HL-60/S4 (cell line): ENCODE data around the gene LCN10.
"Not testable (repeated sequence)": the region's sequence is repeated elsewhere in the genome, so short reads cannot be mapped to it uniquely, and the experiment has no call there.

Source experiments
- in situ Hi-C: fragments of 300-500 bp; cut with MboI; formaldehyde crosslinking; loops from 2 replicates; pipeline ENCODE4 v1.14.3; 2022; ENCODE audit warnings: low sequenced_read_pairs

Gene LCN10

DNA sequence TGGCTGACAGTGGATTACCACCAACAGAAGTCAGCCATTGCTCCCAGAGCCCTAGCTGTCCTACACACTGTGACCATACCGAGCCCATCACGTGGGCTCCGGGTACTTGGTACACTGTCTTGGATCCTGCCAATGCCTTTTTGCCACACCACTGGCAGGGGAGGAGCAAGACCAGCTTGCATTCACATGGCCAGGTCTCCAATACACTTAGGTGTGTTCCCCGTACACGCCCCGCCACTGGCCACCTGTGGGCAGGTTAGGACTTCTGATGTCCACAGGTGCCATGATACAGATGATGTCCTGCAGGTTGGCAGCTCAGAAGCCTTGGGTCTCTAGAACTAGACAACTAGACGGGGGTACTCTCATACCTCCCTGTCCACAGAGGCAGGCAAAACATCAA lies 35.7 kb downstream of the LCN10 start:
- in situ Hi-C loops = no loop called here

DNA sequence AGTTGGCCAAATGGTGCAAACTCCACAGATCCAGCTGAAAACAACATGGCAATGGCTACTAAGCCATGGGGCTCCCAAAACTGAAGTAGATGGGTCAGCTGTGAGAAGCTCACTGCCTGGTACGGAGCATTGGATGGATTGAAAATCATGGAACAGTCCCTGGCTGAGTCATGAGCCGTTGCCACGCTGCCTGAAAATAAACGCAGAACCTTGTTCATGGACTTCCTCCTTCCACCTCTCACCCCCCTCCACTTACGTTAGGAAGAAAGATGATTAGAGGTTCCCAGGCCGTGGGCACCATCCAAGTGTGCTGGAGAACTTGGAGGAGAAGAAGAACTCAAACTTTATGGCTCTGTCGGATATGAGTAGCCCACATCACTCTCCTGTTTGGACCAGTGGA lies 37.2 kb downstream of the LCN10 start:
- in situ Hi-C loops = no loop called here

DNA sequence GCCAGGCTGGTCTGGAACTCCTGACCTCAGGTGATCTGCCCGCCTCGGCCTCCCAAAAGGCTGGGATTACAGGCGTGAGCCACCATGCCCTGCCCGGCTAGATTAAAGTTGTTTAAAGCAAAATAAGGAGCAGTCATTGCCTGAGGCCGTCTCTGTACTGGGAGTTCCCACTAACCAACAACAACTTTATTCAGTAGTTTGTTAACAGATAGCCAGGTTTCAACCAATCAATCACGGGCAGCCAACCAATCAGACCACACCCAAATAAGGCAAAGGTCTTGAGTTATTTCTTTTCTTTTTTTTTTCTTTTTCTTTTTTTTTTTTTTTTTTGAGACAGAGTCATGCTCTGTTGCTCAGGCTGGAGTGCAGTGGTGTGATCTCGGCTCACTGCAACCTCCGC lies 38.0 kb downstream of the LCN10 start:
- in situ Hi-C loops = not testable (repeated sequence)

DNA sequence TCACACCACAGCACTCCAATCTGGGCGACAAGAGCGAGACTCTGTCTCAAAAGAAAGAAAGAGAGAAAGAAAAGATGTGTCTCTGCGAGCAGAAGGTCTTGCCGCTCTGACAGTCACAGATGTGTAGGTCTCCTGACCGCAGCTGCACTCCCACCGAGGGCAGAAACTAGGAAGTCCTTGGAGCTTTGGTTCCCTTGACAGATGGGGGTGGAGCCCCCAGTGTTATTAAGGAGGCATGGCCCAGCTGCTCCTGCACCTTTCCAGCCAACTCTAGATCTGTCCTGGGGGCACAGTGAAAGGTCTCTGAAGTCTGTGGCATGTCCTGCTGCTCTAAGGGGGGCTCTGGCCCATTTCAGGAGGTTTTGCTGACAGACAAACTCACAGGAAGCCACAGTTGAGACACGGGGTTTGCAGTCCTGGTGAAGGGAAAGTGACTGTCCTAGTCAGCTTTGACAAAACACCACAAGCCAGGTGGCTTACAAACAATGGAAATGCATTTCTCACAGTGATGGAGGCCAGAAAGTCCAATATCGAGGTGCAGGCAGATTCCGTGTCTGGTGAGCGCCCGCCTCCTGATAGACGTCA lies 39.4 kb downstream of the LCN10 start:
- in situ Hi-C loops = no loop called here

DNA sequence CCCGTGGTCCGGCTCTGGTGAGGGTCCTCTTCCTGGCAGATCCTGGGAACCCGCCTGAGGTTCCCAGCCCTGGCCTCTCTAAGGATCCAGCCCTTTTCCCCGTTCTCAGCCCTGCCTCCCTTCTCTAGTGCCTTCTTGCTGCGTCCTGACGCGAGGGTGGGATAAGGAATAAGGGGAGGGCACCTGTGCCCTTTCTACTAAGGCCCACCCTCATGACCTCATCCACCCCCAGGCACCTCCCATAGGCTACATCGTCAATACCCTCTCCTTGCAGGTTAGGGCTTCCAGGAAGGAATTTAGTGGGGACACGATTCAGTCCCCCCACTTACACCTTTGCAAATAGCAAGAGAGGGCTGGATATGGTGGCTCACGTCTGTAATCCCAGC lies 41.1 kb downstream of the LCN10 start:
- in situ Hi-C loops = no loop called here

DNA sequence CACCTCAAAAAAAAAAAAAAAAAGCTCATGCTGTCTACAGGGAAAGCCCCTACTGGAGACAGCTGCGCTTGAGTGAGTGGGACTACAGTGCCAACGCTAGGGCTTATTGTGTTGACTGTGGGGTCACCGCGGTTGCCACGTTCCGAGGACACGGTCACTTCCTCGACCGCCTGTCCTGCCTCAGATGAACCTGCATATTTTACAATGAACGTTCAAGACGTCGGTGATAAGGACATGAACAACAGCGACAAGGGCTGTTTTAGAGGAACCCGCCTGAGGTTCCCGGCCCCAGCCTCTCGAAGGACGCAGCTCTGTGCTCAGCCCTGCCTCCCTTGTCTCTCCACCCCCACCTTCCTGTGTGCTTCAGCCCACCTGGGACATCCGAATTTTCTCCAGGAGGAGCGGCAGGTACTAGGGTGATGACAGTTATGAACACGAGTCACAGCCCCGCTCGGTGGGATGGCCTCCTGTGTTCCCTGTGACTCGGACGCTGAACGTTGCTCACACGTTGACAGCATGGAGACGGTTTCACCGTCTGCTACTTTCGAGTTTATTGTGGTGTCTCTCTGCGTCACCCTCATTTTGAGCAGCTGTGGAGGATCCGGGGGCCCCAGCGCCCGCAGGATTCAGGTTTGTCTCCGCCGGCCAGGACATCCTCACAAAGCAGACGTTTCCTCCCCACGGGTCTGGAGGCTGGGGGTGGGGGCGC lies 41.6 kb downstream of the LCN10 start:
- in situ Hi-C loops = no loop called here

DNA sequence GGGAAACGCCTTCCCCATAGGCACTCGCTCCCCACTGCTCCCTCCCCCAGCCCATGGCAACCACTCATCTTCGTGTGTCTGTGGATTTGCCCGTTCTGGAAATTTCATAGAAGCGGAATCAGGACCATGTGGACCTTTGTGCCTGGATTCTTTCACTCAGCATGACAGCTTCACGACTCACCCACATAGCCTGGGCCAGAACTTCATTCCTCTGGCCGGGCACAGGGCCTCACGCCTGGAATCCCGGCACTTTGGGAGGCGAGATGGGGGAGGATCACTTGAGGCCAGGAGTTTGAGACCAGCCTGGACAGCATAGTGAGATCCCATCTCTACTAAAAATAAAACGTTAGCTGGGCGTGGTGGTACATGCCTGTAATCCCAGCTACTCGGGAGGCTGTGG lies 42.4 kb downstream of the LCN10 start:
- in situ Hi-C loops = no loop called here

DNA sequence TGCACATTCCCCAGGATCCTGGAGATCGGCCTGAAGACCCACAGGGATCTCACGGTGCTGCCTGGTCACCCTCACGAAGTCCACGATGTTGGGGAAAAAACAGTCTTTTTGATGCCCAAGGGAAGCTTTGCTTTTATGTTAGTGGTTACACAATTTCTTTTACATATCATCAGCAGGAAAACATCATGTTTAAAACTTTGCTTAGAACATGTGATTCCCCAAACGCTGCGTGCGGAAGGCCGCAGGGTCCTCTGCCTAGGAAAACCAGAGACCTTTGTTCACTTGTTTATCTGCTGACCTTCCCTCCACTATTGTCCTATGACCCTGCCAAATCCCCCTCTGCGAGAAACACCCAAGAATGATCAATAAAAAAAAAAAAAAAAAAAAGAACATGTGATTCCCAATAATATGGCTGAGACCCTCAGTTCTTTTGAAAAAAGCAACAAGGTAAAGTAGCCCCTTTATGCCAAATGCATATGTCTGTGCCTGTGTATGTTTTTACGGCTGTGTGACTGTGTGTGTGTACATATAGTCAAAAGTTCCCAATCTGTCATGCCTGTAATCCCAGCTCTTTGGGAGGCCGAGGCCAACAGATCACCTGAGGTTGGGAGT lies 44.0 kb downstream of the LCN10 start:
- in situ Hi-C loops = no loop called here

DNA sequence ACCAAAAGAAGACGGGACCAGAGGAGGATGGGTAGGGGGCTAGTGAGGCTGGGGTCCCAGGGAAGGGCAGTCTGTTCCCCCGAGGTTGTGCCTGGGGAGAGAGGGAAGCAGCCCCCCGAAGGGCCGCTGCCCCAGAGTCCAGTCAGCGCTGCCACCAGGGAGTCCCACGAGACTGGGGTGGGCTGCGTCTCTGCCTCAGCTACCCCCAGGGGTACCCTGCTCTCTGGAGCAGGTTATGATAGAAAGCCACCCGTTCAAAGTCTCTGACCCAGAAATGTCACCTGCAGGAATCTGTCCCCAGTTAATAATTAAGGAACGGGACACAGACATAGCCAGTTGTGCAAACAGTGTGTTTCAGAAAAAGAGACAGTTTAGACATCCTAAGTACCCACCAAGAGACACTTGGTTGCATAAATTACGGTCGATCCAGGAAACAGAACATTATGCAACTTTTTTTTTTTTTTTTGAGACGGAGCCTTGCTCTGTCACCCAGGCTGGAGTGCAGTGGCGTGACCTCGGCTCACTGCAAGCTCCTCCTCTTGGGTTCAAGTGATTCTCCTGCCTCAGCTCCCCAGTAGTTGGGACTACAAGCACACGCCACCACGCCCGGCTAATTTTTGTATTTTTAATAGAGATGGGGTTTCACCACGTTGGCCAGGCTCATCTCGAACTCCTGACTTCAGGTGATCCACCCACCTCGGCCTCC lies 44.8 kb downstream of the LCN10 start:
- in situ Hi-C loops = no loop called here

DNA sequence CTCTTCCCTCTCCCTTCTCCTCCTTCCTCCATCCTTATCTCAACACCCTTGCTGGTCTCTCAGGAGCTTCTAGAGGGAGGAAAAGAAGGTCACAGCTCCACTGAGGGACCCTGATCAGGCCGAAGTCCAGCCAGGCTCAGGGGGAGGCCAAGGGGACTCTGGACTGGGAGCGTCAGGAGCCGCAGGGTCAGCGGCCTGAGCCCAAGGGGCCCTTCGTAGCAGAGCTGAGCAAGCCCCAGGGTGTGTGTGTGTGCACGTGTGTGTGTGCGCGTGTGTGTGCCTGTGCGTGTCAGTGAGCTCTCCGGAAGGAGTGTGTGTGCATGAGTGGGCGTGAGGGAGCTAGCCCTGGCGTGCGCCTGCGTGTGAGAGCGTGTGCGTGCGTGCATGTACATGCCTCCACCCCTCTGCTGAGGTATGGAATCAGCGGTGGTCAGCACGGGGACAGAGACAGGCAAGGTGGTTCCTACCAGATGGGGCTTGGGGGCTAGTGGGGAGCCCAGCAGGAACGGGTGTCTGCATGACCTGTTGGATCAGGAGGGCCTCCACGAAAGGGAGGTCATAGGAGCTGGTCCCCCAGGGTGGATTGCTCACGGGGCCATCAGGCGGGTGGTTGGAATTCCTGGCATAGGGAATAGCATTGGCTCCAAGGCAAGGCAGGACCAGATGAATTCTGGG lies 45.5 kb downstream of the LCN10 start:
- in situ Hi-C loops = no loop called here

DNA sequence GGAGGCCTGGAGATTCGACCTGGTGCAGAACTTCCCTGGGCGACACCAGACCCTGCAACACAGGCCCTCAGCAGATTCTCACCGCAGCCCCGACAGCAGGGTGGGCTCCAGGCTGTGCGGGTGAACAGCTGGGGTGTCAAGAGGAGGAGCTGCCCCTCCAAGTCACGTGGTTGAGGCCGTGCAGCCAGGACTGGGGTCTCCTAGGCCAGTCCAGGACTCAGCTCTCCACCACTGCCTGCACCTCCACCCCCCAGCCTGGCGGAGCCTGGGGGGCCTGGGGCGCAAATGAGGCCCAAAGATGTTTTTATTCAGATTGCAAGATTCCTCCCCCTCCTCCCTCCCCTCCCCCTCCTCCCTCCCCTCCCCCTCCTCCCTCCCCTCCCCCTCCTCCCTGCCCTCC lies 46.2 kb downstream of the LCN10 start:
- in situ Hi-C loops = no loop called here

DNA sequence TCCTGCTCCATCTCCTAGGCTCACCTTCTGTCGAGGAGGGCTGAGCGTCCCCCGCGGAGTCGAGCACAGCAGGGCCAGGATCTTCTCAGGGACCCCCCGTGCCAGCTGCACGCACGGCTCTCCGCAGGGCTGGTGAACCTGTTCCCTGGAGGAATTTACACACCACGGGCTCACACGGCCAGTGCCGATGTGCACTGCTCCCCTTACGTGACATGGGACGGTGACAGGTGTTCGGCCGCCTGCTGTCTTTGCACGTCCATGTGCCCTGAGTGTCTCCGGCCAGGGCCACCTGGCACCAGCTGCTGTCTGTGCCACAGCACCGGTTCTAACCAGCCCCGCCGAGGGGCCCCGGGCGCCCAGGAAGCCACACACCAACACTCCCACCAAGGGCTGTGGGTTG lies 46.8 kb downstream of the LCN10 start:
- in situ Hi-C loops = no loop called here

DNA sequence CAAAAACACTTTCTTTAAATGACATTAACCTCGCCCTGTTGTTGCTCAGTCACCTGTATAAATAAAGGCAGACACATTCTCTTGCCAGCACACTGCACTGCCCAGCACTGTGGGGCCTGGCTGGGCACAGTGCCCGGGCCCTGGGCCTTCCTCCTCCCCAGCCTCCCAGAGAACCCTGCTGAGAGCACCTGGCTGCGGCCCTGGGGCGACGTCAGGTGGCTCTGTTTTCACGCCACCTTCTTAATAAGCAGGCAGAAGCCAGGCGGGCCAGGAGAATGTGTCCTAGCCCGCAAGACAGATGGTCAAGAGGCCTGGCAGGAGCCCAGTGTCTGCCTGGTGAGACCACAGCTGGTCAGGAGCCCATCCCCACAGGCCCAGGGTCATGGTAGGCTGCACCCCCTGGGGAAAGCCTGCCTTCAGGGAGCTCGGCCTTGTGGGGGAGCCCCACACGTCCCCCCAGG lies 47.3 kb downstream of the LCN10 start:
- in situ Hi-C loops = no loop called here

DNA sequence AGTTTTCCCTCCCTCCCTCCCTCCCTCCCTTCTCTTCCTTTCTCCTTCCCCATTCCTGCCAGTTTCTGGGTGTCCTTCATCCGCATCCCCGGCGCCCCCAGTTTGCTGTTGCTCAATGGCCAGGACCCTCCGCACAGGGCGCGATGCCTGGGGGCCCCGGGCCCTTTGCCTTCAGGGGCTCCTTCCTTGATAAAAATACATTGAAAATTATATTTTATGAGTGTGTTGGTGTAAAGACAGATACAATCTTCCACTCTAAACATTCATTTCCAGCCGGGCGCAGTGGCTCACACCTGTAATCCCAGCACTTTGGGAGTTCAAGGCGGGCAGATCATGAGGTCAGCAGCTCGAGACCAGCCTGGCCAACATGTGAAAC lies 47.9 kb downstream of the LCN10 start:
- in situ Hi-C loops = no loop called here

DNA sequence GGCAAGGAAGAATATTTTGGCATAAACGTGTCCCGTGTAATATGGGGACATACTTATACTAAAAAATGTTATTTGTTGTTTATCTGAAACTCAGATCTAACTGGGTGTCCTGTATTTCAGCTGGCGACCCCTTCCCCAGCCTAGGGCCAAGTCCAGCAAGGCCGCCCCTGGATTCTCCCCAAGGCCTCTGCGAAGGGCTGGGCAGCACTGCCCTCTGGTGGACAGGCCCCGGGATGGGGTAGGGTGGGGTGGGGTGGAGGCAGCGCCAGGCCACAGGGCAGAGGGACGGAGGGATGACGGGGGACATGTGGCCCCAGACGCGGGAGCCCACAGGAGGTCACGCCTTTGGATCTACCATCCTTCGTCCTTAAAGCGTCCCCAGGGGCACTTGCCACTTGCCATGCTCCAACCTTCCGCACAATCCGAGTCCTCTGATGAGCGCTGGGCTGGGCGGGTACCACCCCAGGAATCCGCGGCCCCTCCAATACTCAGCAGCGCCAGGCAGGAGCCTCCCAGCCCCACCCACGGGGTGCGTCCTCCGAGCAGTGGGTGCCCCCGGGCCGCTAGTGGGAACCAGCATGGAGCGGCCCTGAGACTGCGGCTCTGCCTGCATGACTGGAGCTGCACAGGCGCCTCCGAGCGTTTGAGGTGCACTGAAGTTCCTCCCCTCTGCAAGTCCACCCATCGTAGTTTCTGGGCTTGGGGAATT lies 48.4 kb downstream of the LCN10 start:
- in situ Hi-C loops = no loop called here

DNA sequence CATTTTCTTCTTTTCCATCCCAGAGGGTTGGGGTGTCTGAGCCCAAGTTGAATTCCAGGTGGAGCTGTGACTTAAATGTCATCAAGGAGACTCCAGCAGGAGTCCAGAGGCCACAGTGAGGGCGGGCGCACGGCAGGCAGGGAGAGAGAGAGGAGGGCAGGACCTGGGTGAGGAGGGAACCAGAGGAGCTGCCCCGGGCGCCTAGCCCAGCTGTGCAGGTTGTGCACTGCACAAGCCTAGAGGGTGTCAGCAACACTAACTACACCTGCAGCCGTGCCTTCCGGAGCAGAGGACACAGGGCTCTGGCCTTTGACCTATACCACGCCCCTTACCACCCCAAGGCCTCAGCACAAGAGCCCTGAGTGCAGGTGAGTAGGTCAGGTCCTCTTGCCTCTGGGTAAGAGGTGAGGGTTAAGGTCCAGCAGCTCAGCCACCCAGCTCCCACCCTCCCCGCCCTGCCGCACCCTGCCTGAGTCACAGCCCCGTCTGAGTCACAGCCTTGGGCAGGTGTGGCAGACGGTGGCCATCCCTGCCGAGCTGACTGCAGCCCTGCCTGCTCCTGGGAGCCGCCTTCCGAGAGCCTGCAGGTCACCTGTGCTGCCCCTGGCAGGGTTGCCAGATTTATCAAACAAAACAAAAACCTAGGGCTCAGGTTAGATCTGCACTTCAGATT lies 49.1 kb downstream of the LCN10 start:
- in situ Hi-C loops = no loop called here

DNA sequence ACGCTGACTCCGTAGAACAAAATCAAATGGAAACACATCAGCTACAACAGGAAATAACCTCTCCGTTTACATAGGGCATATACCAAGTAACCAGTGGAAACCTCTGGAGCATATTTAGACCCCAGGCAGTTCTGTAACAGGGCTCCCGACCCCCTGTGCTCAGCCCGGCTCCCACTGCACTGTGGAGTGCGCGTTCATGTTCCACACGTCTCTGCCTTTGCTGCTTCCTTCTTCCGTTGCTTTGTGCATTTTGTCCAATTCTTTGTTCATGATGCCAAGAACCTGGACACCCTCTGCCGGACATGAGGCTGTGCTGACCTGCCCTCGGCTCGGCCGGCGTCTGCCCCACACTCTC lies 49.6 kb downstream of the LCN10 start:
- in situ Hi-C loops = no loop called here

DNA sequence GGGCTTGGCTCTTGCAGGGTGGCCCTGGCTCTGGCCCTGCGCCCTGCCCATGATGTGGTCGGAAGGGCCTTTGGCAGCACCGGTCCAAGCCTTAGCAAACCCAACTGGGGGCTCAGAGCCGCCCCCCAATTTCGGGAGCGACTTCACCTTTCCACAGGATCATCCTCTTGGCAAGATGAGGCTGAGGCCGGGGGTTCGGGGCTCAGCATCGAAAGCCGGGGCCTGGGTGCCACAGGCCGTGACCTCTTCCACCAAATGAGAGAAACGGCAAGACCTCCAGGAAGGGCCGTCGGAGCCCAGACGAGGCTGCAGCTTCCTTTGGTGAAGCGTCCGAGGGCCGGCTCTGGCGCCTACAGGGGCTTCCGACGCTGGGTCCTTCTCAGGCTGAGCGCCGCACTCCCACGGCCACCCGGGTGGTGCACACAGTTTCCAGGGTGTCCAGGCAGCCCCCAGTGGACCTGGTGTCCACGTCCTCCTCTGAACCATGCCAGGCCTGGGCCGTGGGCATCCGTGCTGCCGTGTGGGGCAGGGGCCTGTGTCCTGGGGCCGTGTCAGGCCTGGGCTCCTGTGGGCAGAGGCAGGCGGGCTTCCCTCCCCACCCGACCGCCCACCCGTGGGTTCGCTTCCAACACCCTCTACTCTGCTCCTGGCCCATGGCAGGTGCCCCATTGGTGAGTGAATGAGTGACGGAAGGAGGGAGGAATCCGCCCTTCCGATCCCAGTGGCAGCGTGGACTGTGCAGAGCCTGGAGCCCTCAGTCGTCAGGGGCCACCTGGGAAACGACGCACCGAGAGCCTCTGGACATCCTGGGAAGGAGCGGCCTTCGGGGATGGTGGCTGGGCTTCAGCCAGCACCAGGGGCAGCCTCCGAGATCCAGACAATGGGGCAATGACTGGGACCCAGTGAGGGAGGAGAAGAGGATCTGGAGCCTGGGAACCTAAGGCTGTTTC lies 50.3 kb downstream of the LCN10 start:
- in situ Hi-C loops = no loop called here
